Stimulated activated CD4-positive, alpha-beta T cell treated with anti-CD3 and anti-CD28 coated beads, Interleukin-1b, Interleukin-23, amount 100 ng/mL, for 4 hours (primary cell): ENCODE measurements around the gene SNAI1.

Source experiments
- DNase-seq, 2 donors: peaks; one replicate each; pipeline ENCODE4 v3.0.0-alpha.2; 2020; ENCODE audit warnings: low read depth in 2 of 2

Gene SNAI1

GRCh38 chr20:50013976-50014375, 31.2 kb downstream of the SNAI1 start:
- DNase-seq, result no peak

DNA sequence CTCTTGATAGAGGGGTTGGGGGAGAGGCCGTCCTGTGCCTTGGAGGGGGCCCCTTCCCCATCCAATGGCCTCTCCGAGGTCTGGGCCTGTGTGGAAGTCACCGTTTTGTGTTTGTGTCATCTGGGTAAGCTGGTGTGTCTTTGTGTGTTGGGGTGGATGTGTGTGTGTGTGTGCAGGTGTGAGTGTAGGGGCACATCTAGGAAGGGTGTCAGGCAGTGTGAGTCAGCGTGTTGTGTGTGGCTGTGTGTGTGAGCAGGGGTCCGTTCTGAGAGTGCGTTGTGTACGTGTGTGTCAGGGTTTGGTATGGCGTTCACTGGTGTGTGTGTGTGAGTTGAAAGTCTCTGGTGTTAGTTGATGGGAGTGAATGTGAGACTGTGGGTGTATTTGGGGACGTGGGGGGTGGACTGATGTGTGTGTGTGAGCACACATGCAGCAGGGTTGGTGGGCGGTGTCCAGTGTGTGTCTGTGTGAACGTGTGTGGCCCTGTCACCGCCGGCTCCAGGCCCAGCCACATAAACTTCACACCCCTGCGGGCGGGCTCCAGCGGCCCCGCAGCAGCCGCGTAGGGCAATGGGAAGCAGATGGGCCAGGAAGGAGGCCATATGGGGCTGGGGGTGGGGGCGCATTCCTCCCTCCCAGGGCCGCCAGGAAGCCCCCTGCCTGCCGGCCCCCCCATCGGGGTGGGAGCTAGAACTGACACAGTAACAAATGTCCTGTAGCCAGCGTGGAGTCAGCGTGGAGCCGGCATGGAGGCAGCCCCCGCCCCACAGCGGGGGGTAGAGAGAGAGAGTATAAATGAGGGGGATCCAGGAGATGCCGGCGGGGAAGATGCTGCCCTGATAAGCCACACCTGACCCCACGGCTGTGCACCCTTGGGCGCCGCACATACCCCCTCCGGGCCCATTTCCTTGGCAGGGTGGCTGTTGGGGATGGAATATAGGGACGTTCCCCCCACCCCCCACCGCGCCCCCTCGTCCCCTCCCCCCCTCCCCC, 32.1 kb downstream of the SNAI1 start:
- no peak for DNase-seq

- DNase-seq, result no peak
These were observed 32.8 kb downstream of the SNAI1 start for GRCh38 chr20:50015636-50015992.

DNA sequence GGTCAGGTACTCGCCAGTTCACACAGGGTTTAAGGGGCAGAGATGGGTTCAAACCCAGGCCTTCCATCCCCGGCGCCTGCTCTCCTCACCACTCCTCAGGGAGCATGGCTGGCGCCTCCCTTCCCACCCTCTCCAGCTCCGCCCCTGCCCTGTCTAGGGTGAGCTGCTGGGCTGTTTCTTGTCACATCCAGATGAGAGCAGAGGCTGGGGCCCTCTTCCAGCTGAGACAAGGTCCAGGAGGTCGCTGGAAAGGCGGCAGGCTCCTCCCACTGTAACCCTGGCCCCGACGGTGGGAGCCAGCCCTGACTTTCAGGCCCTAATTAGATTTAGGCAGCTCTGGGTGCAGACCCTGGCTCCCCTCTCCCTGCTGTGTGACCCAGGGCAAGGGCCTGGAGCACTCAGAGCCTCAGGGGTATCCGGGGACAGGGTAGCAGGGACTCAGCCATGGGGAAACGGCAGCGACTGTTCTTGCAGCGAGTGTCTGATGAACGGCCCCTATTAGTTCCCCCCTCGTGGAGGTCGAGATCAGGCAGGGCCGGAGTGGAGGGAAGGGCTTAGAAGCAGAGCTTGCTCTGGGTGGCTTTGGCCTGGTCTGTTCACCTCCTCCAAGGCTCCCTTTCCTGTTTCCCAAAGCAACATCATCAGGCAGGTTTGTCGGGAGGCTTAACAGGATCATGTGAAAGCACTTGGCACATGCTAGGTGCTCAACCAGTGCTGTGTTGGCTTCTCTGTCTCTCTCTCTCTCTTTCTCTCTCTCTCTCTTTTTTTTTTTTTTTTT, 33.4 kb downstream of the SNAI1 start:
- DNase-seq, result no peak

DNA sequence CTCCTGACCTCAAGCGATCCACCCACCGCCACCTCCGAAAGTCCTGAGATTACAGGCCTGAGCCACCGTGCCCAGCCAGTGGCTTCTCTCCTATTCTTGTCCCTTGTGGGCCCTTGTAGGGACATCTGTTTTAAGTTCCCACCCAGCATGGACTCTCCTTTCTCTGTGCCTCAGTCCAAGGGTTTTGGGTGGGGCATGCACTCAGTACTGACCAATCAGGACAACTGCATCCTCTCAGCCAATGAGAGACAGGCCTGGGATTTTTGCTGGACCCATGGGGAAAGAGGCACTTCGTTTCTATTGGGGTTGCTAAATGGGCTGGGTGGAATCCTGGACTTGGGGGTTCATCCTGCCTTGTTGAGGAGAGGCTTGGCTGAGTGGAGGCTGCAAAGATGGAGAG, 34.4 kb downstream of the SNAI1 start:
- DNase-seq, result no peak

DNA sequence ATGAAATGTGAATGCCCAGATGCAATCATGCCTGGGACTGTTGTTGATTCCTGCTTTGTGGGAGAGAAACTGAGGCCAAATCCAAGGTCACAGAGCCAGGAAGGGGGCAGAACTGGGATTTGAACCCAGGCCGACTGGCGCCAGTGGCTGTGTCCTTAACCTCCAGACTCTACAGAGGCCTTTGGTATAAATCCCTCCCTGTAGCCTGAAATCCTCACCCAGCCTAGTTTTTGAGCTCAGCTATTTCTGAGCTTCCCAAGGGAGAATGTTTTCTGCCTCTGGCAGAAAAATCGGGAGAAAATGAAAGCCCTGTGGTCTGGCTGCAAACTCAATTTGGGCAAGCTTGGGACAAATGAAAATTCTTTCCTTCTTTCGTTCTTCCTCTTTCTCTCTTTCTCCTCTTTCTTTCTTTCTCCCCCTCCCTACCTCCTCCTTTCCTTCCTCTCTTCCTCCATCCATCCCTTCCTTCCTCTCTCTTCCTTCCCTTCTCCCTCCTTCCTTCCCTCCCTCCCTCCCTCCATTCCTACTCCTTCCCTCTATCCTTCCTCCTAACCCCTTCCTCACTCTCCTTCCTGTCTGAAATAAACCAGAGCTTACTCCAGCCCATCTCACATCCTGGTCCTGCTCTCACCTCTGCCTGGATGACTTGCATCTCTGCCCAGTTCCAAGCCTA, 34.9 kb downstream of the SNAI1 start:
- DNase-seq, result no peak

DNA sequence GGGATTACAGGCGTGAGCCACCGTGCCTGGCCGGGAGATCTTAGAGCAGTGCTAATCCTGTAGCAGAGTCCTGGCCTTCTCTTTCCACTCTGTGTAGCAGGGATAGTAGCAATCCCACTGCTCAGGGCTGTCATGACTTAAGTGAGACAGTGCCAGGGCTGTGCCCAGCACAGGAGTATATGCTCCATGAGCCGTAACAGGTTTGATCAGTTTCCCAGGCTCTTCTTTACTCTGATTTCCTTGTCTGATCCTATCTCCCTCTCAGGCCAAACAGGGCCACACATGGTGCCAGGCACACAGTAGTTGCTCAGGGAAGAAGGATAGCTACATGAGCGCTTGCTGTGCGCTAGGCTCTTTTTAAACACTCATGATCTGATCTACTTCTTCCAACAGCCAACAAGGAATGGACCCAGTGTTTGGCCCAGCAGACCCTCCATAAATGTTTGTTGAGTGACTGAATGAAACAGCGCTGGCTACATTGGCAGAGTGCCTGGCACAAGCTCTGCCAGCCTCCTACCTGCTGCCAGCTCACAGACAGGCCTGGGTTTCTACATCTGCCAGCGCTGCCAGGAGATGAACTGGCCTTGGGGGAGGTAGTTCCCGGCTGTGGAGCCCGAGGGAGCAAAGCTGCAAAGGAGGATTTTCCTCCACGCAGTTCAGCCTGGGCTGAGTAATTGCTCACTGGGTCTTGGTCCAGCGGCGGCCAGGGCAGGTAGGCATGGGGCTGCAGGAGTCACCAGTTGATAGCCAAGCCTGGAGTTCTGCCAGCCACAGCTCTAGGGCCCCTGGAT, 36.9 kb downstream of the SNAI1 start:
- DNase-seq, result no peak

DNA sequence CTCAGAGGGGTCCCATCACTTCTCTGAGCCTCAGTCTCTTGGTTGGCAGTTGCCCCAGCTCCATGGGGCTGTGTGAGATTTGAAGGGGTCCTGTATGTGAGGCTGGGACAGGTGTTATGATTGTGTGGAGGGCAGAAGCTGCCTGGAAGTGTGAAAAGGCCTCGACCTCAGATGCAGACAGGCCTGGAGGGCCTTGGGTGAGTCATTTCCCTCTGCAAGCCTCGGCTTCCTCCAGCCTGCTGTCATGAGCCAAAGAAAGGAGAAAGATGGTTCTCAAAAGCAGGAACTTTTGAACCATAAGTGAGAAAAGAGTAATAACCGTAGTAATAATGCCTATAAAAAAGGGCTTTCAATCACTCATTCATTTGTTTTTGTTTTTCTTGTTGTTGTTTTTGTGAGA, 37.5 kb downstream of the SNAI1 start:
- DNase-seq, result no peak

- no peak for DNase-seq
These were observed 39.9 kb downstream of the SNAI1 start for GRCh38 chr20:50022676-50023075.

DNA sequence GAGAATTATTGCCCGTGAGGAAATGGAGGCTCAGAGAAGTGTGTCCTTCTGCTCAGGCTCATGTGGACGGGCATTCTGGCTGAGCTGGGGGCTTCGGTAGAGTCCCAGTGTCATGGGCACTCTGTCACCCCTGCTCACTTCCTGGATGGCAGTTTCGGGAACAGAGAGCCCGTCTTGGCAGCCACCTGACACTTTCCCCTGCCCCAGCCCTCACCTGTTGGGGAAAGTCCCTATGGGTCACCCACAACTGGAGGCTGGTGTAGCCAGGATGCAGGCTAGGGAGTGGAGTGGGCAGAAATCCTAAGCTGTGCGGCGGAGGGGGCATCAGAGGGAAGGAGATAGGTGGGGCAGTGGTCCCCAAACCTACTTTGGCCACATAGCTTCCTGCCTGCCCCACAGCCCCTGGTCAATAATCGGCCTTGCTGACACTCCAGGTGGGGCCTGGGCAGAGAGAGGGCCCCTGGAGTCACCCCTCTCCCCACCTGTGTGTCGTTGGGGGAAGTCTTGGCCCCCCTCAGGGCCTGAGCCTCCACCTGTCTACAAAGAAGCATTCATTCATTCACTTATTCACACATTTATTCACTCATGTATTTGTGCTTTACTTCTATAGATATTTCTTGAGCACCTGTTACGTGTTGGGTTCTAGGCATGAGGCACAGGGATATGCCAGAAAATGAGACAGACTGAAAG, 40.5 kb downstream of the SNAI1 start:
- DNase-seq, result no peak

GRCh38 chr20:50026746-50027575, 44.2 kb downstream of the SNAI1 start:
- DNase-seq, result no peak

- no peak for DNase-seq
These were observed 44.9 kb downstream of the SNAI1 start for GRCh38 chr20:50027611-50028105.

- DNase-seq, result no peak
These were observed 46.4 kb downstream of the SNAI1 start for GRCh38 chr20:50029083-50029696.

- no peak for DNase-seq
These were observed 47.1 kb downstream of the SNAI1 start for GRCh38 chr20:50029697-50030461.

DNA sequence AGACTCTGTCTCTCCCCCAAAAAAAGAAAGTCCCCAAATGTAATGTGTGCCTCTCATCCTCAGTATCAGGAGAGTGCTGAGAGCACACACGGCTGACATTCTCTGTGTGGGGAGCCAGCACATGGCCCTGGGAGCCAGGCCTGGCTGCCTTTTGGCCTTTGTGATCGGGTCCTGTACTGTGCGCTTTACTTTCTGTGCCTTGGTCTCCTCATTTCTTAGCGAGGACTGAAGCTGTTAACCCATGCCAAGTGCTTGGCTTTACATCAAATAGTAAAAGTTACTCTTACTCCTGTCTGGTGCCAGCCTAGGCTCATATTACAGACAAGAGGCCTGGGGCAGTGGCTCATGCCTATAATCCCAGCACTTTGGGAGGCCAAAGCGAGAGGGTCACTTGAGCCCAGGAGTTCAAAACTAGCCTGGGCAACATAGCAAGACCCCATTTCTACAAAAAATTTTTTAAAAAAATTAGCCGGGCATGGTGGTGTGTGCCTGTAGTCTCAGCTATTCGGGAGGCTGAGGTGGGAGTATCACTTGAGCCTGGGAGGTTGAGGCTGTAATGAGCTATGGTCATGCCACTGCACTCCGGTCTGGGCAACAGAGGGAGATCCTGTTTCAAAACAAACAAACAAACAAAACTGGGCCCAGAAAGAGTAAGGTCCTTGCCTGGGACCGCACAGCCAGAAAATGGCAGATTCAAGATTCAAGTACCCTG, 50.3 kb downstream of the SNAI1 start:
- no peak for DNase-seq

DNA sequence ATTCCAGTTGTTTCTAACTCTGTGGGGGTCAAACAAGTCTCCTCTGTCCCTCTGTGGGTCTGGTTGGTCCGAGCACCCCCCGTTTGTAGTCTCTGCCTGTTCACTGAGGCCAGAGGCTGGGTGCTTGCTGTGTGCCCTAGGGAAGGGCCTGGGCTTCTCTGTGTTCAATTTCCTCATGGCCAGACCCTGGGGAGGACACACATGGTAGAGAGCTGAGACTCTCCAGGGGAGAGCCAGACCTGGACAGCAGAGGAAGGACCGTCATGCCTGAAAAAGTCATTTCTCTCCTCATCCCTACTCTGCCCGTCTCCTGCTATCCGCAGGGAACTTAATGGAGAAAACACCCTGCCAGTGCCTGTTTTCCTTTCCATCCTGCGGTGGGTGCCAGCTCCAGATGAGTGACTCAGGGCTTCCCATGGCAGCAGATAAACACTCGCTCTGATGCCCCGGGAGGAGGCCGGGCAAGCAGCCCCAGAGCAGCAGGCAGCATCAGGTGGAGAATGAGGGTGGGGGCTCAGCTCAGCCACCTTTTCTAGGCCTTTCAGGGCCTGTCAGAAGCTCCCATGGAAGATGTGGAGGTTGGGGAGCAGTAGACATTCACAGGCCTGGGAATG, 51.9 kb downstream of the SNAI1 start:
- no peak for DNase-seq

GRCh38 chr20:50036703-50037102, 53.9 kb downstream of the SNAI1 start:
- no peak for DNase-seq

- no peak for DNase-seq
These were observed 54.3 kb downstream of the SNAI1 start for GRCh38 chr20:50037123-50037522.
